Psoas muscle (tissue), 8 donors: Measurements from ENCODE around the gene CFAP97D2. TPM values are rescaled to one million over a fixed set of nuclear protein-coding genes. Genes with fewer than 3 reads are reported as not detected.
A peak's percentile ranks its signal among the peaks of the same experiment; 100 is the strongest.
"Not testable (repeated sequence)": the region's sequence is repeated elsewhere in the genome, so short reads cannot be mapped to it uniquely, and the experiment has no call there.

Experiments
- ATAC-seq, 4 donors: fragments of 200-7000 bp; cut with Tn5 transposase; one replicate each; pipeline ENCODE4 v1.9.1; 2020; ENCODE audit warnings: moderate library complexity in 3 of 4, mild to moderate bottlenecking in 2 of 4
- DNase-seq, 2 donors: peaks; one replicate each; pipeline ENCODE4 v3.0.0-alpha.2; 2020
- H3K27ac ChIP-seq: fragments of 200-600 bp; one replicate; pipeline ENCODE4 v1.8.0; 2022
- H3K27me3 ChIP-seq, 3 donors: fragments of 200-600 bp in 1 of 3; one replicate each; pipeline versions ENCODE4 v1.6.1 to v1.8.0; 2013 to 2022; ENCODE audit warnings: low read length in 2 of 3, mild to moderate bottlenecking in 2 of 3, moderate library complexity in 1 of 3; ENCODE audit not compliant: insufficient read depth in 3 of 3
- H3K36me3 ChIP-seq, 2 donors: fragments of 200-600 bp in 1 of 2; one replicate each; pipeline versions ENCODE4 v1.6.1 to v1.8.0; 2013 to 2022; ENCODE audit warnings: low read depth in 1 of 2, mild to moderate bottlenecking in 1 of 2, moderate library complexity in 1 of 2; ENCODE audit not compliant: insufficient read depth in 1 of 2
- H3K4me1 ChIP-seq: fragments of 200-600 bp; one replicate; pipeline ENCODE4 v1.8.0; 2022
- H3K4me3 ChIP-seq: fragments of 200-600 bp; one replicate; pipeline ENCODE4 v1.8.0; 2022; ENCODE audit warnings: mild to moderate bottlenecking
- H3K9me3 ChIP-seq: fragments of 200-600 bp; one replicate; pipeline ENCODE4 v1.8.0; 2022
- WGBS, 3 donors: extraction: QIAGEN DNeasy Blood & Tissue Kit; methylation state at CpG; one replicate each; pipeline versions ENCODE4 v1.1.6 to v1.1.7; 2013; 5-methylcytosine and 5-hydroxymethylcytosine counted together
- intact Hi-C, 2 donors: fragments of 100-400 bp; cut with DNase I; formaldehyde crosslinking; loops; one replicate each; pipeline versions ENCODE4 v1.11.0 to v1.14.2; 2022
- polyA plus RNA-seq, 3 donors: library from polyadenylated mRNA; stranded (reverse); fragments of 200-250 nt; gene quantifications; one replicate each; pipeline ENCODE4 v1.2.3, GENCODE V29; 2013
- total RNA-seq, 4 donors: library from RNA; stranded (reverse); fragmentation: NEBNext Ultra II Directional in 2 of 4; extraction: Animal tissue kit (Norgen Biotek cat#: 25700) in 2 of 4; gene quantifications; one replicate each; pipeline versions ENCODE4 v1.2.1 to v1.2.4, GENCODE V29; 2021 to 2023
- TF ChIP-seq, protein P1 (sequence below): fragments of 200-600 bp; IDR thresholded peaks from one replicate; pipeline ENCODE4 v1.8.0; 2022; ENCODE audit warnings: antibody characterized with exemption
- donor health status: healthy with polysubstance abuse.
- donor health status: DM: no; HTN: no; CAD: no; lungs with moderate emphysema.
- donor health status: Bipolar disorder and iron deficiency.
- donor health status: healthy.
- donor health status: DM: yes; HTN: yes; CAD: no.
- donor health status: DM: no; HTN: no; CAD: no.
- donor health status: DM: no; HTN: no; CAD: no.
- donor health status: DM: yes; HTN: yes; CAD: no.

Gene CFAP97D2
- total and polyA plus RNA-seq, 7 donors: 0.09 TPM; not detected in 6

GRCh38 chr13:114131583-114132418, 47.3 kb upstream of the CFAP97D2 start:
- H3K4me3 ChIP-seq: peak overlapping the region; percentile 82
- TF ChIP-seq, protein P1, sequence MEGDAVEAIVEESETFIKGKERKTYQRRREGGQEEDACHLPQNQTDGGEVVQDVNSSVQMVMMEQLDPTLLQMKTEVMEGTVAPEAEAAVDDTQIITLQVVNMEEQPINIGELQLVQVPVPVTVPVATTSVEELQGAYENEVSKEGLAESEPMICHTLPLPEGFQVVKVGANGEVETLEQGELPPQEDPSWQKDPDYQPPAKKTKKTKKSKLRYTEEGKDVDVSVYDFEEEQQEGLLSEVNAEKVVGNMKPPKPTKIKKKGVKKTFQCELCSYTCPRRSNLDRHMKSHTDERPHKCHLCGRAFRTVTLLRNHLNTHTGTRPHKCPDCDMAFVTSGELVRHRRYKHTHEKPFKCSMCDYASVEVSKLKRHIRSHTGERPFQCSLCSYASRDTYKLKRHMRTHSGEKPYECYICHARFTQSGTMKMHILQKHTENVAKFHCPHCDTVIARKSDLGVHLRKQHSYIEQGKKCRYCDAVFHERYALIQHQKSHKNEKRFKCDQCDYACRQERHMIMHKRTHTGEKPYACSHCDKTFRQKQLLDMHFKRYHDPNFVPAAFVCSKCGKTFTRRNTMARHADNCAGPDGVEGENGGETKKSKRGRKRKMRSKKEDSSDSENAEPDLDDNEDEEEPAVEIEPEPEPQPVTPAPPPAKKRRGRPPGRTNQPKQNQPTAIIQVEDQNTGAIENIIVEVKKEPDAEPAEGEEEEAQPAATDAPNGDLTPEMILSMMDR: no peak
- H3K27me3 ChIP-seq: no peaks in the 10 kb centered on the region
- H3K36me3 ChIP-seq: no peaks in the 10 kb centered on the region
- ATAC-seq: peak; percentile 6 to 32 (median 14)
- 0 to 1% (median 1%) methylated on average over 78 to 95 of the region's 95 CpGs for WGBS, 3 donors
- H3K27ac ChIP-seq: peak overlapping the region; percentile 92
- DNase-seq: peak in 1 of 2 donors; percentile 70
- intact Hi-C loops: loop anchor here (1.0 to 2.0 kb wide), 2 partner anchors 63 to 66 kb away; no protein-coding TSS in a partner anchor
- no peaks in the 10 kb centered on the region for H3K9me3 ChIP-seq
- peaks cover 39% of the 10 kb centered on the region for H3K4me1 ChIP-seq

GRCh38 chr13:114132419-114133121, 46.5 kb upstream of the CFAP97D2 start, which contains the start of gene RASA3:
RASA3 (minus strand) TSS chr13:114132623; CDS start chr13:114132489, 134 bp downstream.
- Histone ChIP-seq H3K36me3 (no peaks in the 10 kb centered on the region), H3K9me3 (no peaks in the 10 kb centered on the region), H3K4me1 (peaks cover 32% of the 10 kb centered on the region), H3K4me3 (peak within 1 kb of the TSS; percentile 82), H3K27ac (peak within 1 kb of the TSS; percentile 92), H3K27me3 (no peaks in the 10 kb centered on the region)
- intact Hi-C loops: no loop called here
- 0 to 1% (median 1%) methylated on average over 39 to 81 of the region's 81 CpGs for WGBS, 3 donors
- TF ChIP-seq, protein P1: no peak
- peak; percentile 85 to 87 for DNase-seq
- ATAC-seq: peak; percentile 63 to 69 (median 65)

- intact Hi-C loops, H3K36me3 ChIP-seq, H3K27ac ChIP-seq, H3K9me3 ChIP-seq, H3K4me3 ChIP-seq, ATAC-seq, H3K27me3 ChIP-seq: not testable (repeated sequence)
- peaks cover 26% of the 10 kb centered on the region for H3K4me1 ChIP-seq
- DNase-seq: peak in 1 of 2 donors; percentile 16
- WGBS, 3 donors: 28 to 34% (median 32%) methylated on average over 3 to 6 of the region's 9 CpGs
Measured at GRCh38 chr13:114133126-114133525, 45.9 kb upstream of the CFAP97D2 start.

DNA sequence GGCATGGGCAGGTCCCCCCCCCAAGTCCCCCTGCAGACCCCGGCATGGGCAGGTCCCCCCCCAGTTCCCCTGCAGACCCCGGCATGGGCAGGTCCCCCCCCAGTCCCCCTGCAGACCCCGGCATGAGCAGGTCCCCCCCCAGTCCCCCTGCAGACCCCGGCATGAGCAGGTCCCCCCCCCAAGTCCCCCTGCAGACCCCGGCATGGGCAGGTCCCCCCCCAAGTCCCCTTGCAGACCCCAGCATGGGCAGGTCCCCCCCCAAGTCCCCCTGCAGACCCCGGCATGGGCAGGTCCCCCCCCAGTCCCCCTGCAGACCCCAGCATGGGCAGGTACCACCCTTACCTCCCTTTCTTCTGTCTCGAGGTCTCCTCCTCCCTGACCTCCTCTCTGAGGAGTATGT, 45.5 kb upstream of the CFAP97D2 start:
- H3K9me3 ChIP-seq, intact Hi-C loops, H3K27ac ChIP-seq, H3K4me3 ChIP-seq, H3K36me3 ChIP-seq, H3K27me3 ChIP-seq, ATAC-seq: not testable (repeated sequence)
- WGBS, 3 donors: 61 to 80% (median 74%) methylated on average over 5 to 7 of the region's 7 CpGs
- DNase-seq: peak in 1 of 2 donors; percentile 33
- peaks cover 22% of the 10 kb centered on the region for H3K4me1 ChIP-seq

DNA sequence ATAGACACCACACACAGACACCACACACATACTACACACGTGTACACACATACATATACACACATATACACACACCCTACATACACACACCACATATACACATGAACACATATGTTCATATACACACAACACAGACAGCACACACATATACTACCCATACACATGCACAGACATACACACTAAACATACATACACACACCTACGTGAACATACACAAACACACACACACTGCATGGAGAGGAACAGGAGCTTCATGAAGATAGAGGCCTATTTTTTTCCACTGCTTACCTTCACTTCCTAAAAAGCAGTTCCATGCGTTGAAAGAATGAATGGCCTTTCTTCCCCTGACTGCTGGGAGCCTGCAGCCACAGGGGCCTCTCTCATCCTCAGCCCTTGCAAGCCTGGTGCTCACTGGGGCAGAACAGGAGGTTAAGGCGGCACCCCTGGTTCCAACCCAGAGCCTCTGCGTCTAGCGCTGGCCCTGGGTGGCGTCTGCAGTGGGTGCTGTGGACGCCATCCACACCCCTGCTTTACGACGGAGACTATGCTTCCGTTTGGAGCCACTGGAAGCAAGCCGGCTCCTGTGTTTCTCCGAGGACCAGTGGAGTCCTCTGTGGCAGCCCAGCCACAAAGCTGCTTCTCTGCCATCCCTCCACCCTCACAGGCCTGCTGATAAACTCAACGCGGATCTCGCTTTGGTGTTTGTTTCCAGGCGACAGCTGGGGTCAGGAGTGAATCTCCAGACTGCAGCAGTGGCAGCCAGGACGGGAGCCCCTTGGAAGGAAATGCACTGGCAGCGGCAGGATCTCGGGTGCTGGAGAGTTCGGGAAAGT, 44.7 kb upstream of the CFAP97D2 start:
- Histone ChIP-seq H3K9me3 (no peaks in the 10 kb centered on the region), H3K27me3 (no peaks in the 10 kb centered on the region), H3K4me3 (no peak overlapping the region), H3K4me1 (peaks cover 14% of the 10 kb centered on the region), H3K27ac (no peak overlapping the region), H3K36me3 (no peaks in the 10 kb centered on the region)
- WGBS, 3 donors: 24 to 55% (median 27%) methylated on average over 21 of the region's 21 CpGs
- DNase-seq (peak in 1 of 2 donors; percentile 38), ATAC-seq (no peak)
- TF ChIP-seq, protein P1: no peak
- intact Hi-C loops: no loop called here
